Raji (cell line): ENCODE measurements around the gene NUDT5.

ENCODE experiments used
- POLR2A ChIP-seq: IDR thresholded peaks from 2 replicates; pipeline ENCODE4 v1.6.1; 2011; ENCODE audit warnings: low read depth, low read length, control low read depth; ENCODE audit not compliant: insufficient read depth

The NUDT5 gene

DNA sequence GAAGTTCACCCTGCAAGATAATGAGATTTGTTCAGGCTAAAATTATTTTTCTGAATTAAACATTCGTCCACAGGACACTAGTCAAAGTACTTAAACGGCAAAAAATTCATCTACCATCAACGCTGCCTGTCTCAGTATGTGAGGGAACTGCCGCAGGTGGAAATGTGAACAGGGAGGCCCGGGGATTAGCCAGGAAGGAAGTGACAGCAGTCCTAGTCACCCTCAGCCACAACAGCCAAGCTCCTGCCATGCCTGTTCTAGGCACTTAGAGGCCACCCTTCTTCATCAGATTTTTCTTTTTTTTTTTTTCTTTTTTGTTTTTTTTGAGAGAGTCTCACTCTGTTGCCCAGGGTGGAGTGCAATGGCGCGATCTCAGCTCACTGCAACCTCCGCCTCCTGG, 9.4 kb downstream of the NUDT5 start:
- no peak for TF ChIP-seq POLR2A

DNA sequence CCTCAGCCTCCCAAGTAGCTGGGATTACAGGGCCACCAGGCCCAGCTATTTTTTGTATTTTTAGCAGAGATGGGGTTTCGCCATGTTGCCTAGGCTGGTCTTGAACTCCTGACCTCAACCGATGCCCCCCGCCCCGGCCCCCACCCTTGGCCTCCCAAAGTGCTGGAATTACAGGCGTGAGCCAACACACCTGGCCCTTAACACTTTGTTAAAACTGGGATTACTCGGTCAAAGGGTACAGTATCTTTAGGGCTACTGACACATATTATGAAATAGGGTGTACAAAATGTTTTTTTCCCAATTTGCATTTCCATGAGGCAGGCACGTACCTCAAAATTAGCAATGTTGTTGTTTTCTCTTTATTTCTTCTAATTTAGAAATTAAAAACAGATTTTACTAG, 11.5 kb downstream of the NUDT5 start:
- TF ChIP-seq POLR2A: no peak

DNA sequence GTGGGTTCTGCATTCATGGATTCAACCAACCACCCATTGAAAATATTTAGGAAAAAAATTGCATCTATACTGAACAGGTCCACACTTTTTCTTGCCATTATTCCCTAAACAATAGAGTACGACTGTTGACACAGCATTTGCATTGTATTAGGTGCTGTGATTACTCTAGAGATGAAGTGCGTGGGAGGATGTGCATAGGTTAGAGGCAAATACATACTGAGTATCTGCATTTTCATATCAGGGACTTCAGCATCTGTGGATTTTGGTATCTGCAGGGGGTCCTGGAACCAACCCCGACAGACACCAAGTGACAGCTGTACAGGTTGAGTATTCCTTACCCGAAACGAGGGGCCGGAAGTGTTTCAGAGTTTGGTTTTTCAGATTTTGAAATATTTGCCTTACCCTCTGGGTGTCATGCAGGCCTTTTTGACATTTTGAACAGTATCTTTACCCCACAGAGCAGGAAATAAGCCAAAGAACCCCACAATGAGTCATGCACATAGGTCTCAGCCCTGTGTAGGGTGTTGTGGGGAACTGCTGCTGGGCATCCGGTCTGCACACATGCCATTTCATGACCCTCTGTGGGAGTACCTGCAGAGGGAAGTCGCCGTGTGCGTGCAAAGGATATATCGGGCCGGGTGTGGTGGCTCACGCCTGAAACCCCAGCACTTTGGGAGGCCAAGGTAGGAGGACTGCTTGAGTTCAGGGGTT, 14.5 kb downstream of the NUDT5 start:
- no peak for TF ChIP-seq POLR2A

DNA sequence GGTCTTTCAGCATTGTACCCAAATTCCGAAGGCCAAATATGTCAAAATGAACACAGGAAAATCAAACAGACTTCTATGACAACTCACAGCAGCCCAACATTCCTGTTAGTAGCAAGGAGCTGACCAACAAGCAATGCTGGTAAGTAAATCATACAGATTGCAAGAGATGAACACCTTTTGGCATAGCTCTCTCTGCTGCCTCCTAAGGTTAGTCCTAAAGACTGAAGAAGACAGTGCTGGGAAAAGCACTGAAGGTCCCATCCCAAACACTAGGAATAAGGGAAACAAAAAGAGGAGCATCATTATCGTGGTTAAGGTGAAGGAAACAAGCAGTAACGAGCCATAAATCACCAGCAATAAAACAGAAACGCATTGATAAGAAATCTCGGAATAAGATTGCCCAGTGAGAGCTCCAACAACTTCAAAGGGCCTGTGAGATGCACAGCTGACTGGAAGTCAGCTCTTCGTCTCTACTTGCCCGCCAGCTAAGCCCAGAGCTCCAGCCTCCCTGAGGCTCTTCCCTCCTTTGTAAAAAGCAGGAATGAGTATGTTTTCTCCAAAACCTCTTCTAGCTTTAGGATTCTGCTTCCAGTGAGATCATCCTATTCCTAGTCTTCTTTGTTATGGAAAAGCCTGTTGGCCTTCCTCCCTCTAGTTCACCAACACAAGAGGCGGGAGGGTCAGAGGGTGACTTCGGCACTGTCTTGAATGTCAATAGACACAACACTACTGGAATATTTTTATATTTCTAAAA, 15.3 kb downstream of the NUDT5 start:
- TF ChIP-seq POLR2A: no peak

DNA sequence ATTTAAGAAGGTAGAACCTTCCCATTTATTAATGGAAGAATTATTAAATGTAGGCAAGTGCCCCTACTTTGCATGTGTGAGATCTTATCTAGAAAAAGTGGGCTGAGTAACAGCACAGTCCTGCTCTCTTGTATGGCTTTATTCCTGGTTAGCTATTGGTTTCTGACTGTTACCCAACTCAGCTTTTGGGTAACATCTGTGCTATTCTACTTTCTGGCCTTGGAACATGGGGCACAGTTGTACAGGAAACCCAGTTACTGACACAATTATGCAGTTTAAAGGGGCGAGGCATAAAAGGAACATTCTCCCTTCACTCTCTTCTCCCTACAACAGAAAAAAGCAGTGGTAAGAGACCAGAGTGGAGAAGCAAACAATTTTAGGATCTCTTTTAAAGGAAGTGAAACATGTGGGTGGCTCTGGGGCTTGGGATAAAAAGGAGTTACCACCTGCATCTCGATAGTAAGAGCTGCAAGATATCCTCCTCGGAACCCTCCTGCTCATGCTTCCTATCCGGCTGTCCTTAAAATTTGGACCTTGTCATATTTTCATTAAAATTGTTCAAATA, 16.0 kb downstream of the NUDT5 start:
- no peak for TF ChIP-seq POLR2A

DNA sequence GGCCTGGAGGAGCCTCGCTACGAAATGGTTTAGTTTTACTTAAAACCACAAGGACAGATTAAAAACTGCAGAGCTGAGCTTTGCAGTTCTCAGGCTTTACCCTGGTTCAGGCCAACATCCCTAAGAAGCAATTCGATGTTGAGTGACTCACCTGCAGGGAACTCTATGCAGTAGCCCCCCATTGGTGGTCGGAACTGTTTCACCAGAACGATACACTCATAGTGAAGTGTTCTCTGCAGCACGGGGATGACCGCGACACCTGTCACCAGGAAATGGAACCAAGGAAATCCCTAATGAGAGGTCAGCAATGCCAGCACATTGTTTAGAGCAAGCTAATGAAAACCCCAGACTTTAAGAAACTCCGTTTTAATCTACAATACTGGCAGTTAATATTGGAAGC, 18.0 kb downstream of the NUDT5 start:
- no peak for TF ChIP-seq POLR2A

DNA sequence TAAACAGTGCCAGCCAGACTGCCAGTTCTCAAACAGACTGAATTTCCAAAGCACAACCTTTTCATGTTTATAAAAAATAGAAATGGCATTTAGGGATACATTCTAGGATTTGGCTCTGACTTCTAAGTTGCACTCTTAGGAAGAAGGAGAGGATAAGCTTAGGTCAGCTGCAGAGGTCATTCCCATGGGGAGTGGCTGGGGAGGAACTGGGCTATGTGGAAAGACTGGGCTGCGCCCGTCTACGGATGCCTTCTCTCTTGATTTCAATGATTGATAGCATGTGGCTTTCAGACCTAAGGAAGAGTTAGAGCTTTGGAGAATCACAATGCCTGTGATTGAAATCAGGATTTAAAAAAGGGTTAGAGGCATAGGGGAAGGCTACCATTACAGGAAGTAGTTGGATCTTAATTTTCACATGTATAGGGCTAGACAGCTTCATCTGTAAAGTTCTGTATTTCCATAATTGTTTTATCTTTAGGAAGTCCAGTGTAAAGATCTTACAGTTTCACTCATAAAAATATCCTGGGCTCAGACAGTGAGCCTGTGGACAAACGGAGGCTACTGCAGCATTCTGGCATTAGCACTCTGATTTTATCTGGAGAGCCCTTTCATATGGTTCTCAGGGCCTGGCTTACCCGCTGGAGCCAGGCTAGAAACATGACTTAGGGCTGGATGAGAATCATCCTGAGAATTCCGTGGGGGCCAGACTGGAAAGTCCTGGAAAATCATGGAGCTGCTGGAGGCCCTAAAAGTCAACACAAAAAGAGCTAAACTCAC, 29.5 kb downstream of the NUDT5 start:
- TF ChIP-seq POLR2A: no peak

DNA sequence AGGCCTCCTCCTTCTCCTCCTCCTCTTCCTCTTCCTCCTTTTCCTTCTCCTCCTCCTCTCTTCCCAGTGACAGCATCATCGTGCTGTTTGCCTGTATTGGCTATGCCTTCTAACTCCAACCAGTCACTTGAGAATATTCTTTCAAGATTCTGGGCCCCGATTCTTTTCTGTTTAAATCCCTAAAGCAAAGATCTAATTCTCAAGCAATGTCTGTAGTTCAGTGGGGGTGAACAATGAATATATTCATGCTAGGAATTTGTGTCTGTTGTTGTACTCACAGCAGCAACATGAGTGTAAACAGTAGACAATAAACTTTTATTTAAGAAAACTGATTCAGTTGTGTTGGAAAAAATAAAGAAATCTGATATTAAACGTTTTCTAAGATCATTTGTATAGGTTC, 30.7 kb downstream of the NUDT5 start:
- no peak for TF ChIP-seq POLR2A

DNA sequence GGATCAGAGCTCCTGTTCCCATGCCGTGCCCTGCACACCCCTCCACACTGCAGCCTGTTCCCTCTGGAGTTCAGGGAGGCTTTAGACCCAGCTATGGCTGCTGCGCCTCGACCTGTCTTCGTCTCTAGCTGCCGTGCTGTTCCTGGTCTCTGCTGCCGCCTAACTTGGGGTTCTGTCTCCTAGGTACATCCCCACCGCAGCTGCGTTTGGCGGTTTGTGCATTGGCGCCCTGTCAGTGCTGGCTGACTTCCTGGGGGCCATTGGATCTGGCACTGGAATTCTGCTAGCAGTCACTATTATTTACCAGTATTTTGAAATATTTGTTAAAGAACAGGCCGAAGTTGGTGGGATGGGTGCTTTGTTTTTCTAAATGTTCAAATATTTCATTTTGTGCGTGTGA, 31.6 kb downstream of the NUDT5 start:
- TF ChIP-seq POLR2A: no peak

DNA sequence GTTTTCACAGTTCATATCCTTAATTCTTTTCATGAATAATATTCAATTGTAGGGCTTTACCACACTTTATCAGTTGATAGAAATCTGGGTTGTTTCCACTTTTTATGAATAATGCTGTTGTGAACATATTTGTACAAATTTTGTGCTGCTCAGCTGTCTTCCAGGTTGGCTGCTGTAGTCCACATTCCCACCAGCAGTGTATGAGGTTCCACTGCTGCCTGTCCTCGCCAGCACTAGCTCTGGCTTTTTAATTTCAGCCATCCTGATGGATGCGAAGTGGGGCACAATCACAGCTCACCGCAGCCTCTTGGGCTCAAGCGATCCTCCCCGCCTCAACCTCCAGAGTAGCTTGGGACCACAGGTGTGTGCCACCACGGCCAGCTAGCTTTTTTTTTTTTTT, 32.8 kb downstream of the NUDT5 start:
- no peak for TF ChIP-seq POLR2A

DNA sequence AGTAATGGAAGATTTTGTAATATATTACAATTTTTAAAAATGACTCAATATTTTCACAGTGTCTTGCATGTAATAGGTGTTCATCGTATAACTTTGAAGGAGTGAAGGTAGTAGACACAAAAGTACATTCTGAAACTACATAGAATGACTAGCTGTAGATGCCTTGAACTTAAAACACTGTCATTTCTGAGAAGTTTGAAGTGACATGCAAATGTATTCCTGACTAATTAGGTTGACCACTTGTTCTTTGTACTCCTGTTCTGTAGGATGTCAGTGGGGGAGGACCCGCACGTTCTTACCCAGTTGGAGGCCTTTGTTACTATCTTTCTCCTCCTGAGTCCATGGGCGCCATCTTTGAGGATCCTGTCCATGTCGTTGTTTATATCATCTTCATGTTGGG, 35.0 kb downstream of the NUDT5 start:
- TF ChIP-seq POLR2A: no peak

DNA sequence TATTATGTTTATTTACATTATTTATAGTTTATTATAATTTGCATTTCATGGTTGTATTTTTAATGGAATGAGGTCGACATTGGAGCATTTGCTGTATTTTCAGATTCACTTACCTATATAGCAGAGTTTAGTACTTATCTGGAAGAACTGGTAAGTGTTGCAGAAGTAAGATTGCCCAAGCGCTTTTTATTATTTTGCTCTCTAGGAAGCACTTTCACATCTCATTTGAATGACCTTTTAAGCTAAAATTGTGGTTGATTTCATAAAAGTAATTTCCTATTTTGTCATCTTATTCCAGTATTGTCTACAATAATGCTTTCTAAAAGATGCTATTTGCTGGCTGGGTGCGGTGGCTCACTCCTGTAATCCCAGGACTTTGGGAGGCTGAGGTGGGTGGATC, 37.6 kb downstream of the NUDT5 start:
- no peak for TF ChIP-seq POLR2A

DNA sequence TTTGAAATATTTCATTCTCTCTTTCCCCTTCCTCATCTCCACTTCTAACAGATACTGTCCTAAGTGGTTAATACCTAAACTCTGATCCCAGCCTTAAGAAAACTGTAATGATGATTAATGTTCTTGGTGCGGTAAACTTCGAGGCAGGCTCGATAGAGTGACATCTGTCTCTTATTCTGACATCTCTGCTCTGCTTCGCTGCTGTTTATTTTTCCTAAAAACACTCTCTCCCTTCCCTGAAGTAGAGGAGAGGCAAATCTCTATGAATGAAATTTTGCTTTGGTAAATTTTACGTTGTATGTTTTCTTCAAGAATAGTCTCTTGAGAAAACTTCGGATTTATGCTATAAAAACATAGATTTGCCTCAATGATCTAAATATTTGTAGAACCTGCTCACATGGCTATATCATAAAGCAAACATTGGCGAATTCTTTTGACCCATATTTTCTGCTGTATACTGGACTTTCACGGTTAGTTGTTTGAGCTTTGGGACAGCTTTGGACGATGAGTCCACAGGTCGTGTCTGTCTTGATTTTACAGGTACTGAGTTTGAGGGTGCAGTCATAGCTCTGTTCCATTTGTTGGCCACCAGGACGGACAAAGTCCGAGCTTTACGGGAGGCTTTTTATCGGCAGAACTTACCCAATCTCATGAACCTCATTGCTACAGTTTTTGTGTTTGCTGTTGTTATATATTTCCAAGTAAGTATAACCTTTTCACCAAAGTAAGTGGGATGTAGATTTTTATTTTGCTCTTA, 39.1 kb downstream of the NUDT5 start:
- no peak for TF ChIP-seq POLR2A

DNA sequence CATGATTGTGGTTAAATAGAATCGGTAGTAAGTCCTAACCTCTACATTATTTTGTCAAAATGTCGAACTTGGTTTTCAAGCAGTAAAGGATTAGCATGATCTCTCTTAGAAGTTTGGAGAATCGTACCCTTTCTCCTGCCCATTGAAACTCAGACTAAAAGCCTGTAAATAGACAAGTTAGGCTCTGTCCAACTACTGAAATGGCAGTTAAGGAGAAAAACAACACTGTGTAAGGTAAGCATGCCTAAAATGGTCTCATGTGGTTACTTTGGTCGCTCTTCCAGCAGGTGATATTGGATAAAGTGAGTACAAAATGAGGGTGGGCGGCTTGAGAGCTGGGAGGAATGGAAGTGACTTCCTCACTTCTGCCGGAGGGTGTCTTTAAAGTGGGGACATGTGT, 41.2 kb downstream of the NUDT5 start:
- TF ChIP-seq POLR2A: no peak

DNA sequence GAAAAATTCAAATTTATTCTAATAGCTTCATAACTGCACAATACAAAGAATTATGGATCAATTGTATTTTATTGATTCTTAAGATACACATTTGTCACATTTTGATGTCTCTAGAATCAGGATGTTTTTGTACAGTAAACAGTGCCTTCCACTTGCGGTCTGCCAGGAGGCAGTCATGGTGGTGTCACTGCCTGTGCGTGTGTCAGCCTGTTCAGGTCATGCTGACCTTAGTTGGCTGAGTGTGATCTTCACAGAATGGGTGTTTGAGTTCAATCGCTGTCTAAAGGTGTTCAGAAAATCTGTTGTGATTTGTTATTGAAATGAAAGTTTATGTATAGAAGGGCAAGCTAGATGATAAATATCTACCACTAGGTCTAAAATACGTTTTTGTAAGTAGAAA, 45.5 kb downstream of the NUDT5 start:
- no peak for TF ChIP-seq POLR2A

DNA sequence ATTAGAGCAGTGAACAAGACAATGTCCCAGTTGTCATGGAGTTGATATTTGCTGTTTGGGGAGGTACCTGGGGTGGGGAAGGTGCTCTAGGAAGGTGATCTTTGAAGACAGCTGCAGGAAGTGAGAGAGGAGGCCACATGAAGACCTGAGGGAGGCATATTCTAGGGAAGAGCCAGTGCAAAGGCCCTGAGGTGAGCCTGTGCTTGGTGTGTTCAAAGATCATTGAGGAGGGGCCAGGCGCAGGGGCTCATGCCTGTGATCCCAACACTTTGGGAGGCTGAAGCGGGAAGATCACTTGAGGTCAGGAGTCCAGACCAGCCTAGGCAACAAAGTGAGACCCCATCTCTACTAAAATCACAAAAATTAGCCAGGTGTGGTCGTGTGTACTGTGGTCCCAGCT, 51.2 kb downstream of the NUDT5 start:
- no peak for TF ChIP-seq POLR2A

DNA sequence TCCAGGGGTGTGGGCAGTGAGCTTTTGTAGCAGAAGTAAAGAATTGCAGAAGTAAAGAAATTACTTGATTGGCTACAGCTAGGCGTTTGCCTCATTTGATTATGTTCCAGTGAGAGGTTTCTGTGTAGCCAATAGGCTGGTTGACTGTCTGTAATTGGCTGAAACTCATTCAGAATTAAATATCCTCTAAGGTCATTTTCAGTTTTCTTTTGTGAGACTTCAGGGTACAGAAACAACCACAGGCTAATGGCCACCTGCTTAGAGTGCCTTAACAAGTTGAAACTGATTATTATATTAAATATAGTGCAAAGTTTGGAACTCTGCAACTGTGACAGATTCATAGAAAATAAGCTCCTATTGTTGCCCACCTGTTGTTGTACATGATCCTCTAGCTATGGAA, 55.7 kb downstream of the NUDT5 start:
- no peak for TF ChIP-seq POLR2A
